A549 (cell line): Measurements from ENCODE around the gene RCCD1.

Source experiments
- KDM1A ChIP-seq: fragments of 200-600 bp; sonication (generic); IDR thresholded peaks from 2 replicates; pipeline ENCODE4 v1.6.1; 2016; ENCODE audit warnings: low read depth, mild to moderate bottlenecking
- PHF8 ChIP-seq: fragments of 200-600 bp; sonication (generic); IDR thresholded peaks from 2 replicates; pipeline ENCODE4 v1.6.1; 2016; ENCODE audit warnings: low read depth, mild to moderate bottlenecking, antibody characterized with exemption, moderate library complexity, borderline replicate concordance
- POLR2A ChIP-seq: IDR thresholded peaks from 2 replicates; pipeline ENCODE4 v1.6.1; 2012; ENCODE audit warnings: mild to moderate bottlenecking, low read length
- RFX5 ChIP-seq: fragments of 450-650 bp; IDR thresholded peaks from 2 replicates; pipeline ENCODE4 v1.7.1; 2014; ENCODE audit warnings: antibody characterized with exemption, mild to moderate bottlenecking, moderate library complexity
- TF ChIP-seq, protein P1 (sequence below): fragments of >200 bp; sonication (Bioruptor Twin); formaldehyde crosslinking; IDR thresholded peaks from 3 replicates; pipeline ENCODE4 v1.5.1; 2016

DNA sequence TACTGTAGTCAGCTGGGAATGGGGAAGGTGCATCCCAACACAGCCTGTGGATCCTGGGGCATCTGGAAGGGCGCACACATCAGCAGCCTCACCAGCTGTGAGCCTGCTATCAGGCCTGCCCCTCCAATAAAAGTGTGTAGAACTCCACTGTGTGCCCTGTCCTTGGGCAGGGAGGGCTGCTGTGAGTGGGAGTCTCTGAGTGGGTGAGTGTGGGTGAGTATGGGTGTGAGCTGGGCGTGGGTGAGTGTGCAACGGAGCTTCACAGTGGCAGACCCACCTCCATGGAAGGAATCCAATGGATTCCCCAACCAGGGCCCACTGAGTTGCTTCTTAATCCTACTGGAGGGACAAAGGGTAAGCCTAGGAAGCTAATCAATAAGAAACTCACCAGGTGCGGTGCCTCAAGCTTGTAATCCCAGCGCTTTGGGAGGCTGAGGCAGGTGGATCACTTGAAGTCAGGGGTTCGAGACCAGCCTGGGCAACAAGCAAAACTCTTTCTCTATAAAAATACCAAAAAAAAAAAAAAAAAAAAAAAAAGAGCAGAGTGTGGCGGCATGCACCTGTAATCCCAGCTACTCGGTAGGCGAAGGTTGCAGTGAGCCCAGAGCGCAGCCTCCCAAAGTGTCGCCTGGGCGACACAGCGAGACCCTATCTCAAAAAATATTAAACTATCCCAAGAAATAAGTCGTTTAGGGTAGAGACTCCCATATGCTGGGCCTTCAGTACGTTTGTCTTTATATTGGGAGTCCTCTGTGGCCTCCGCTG lies 555 bp upstream of the RCCD1 start:
- TF ChIP-seq, protein P1, sequence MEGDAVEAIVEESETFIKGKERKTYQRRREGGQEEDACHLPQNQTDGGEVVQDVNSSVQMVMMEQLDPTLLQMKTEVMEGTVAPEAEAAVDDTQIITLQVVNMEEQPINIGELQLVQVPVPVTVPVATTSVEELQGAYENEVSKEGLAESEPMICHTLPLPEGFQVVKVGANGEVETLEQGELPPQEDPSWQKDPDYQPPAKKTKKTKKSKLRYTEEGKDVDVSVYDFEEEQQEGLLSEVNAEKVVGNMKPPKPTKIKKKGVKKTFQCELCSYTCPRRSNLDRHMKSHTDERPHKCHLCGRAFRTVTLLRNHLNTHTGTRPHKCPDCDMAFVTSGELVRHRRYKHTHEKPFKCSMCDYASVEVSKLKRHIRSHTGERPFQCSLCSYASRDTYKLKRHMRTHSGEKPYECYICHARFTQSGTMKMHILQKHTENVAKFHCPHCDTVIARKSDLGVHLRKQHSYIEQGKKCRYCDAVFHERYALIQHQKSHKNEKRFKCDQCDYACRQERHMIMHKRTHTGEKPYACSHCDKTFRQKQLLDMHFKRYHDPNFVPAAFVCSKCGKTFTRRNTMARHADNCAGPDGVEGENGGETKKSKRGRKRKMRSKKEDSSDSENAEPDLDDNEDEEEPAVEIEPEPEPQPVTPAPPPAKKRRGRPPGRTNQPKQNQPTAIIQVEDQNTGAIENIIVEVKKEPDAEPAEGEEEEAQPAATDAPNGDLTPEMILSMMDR, result no peak
- TF ChIP-seq PHF8 (no peak), RFX5 (no peak), POLR2A (no peak), KDM1A (no peak)
